ENCODE results near the gene RGS3. TPM values are rescaled to one million over a fixed set of nuclear protein-coding genes. Genes with fewer than 3 reads are reported as not detected.

The RGS3 gene
- total RNA-seq, 1 donor from 2014 or later, result 138 TPM

GRCh38 chr9:113573046-113573958, 109.8 kb downstream of the RGS3 start:
- DNase-seq (peak; percentile 37), ATAC-seq (ENCODE audit: poor library complexity) (peak; percentile 63)
- intact Hi-C loops (cut with DNase I), result no loop called here

GRCh38 chr9:113573959-113574352, 110.4 kb downstream of the RGS3 start:
- ATAC-seq (ENCODE audit: poor library complexity) (no peak), DNase-seq (no peak)
- intact Hi-C loops (cut with DNase I), result no loop called here

GRCh38 chr9:113574441-113575262, 111.1 kb downstream of the RGS3 start:
- intact Hi-C loops (cut with DNase I), result loop anchor here (5.0 kb wide), 1 partner anchor 67 kb away; no protein-coding TSS in a partner anchor
- DNase-seq (peak; percentile 20), ATAC-seq (ENCODE audit: poor library complexity) (no peak)

- ATAC-seq (ENCODE audit: poor library complexity) (no peak), DNase-seq (peak; percentile 72)
- intact Hi-C loops (cut with DNase I), result loop anchor here (5.0 kb wide), 1 partner anchor 70 kb away; no protein-coding TSS in a partner anchor
Observed at GRCh38 chr9:113577525-113578261, 114.2 kb downstream of the RGS3 start.

GRCh38 chr9:113578279-113578865, 114.8 kb downstream of the RGS3 start:
- intact Hi-C loops (cut with DNase I), result loop anchor here (5.0 kb wide), 1 partner anchor 71 kb away; no protein-coding TSS in a partner anchor
- ATAC-seq (ENCODE audit: poor library complexity) (no peak), DNase-seq (no peak)

DNA sequence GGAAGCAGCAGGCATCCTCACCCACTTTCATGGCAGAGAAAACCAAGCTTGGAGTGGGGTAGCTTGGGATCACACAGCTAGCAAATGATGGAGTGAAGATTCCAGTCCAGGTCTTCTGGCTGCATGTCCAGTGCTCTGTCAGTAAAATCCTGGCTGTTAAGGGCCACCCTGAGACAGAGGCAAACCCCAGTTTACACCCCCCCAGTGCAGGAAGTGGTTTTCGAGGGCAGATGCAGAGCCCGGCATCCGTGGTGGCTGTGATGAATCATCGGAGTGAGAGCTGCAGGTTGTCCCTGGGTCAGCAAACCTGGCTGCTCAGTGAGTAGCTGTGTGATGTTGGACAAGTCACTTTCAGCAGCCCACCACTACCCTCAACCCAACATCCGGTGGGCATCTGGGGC, 115.4 kb downstream of the RGS3 start:
- DNase-seq, result peak; percentile 66
- ATAC-seq (ENCODE audit: poor library complexity), result no peak
- intact Hi-C loops (cut with DNase I), result loop anchor here (5.0 kb wide), 1 partner anchor 72 kb away; no protein-coding TSS in a partner anchor

DNA sequence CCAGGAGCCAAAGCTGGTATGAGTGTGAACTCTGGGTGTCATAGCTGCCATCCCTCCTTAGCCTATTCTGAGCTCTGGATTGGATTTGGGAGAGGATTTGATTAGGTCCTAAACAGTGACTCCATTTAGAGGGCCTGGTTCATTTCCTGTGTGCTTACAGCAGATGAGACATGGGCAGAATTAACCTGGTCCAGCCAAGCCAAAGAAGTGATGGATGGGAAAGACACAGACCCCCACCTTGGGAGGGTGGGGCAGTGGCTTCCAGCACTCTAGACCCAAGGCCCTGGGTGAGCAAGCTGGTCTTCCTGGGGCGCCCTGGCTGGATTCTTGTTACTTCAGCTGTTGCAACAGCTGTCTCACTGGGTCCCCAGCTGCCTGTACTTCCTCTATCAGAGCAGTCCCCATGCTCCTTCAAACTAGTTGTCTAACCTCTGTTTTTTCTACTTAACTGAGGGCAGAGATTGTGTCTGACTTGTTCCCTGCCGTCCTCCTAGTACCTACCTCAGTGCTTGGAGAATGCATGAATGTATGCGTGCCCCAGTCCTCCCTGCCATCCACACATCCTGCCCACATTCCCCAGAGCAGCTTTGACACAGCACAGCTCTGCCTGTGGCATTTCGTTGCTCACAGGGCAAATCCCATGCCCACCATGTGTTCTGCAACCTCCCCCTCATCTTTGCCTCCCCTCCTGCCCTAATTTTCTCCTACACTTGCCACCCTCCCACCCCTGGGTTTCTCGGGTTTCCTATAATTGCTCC, 115.9 kb downstream of the RGS3 start:
- DNase-seq (peak; percentile 77), ATAC-seq (ENCODE audit: poor library complexity) (peak; percentile 13)
- intact Hi-C loops (cut with DNase I), result loop anchor here (5.0 kb wide), 1 partner anchor 72 kb away; no protein-coding TSS in a partner anchor

- intact Hi-C loops (cut with DNase I), result no loop called here
- ATAC-seq (ENCODE audit: poor library complexity), result peak; percentile 61
- DNase-seq, result peak; percentile 90
Observed at GRCh38 chr9:113580041-113580953, 116.8 kb downstream of the RGS3 start.

- DNase-seq (no peak), ATAC-seq (ENCODE audit: poor library complexity) (peak; percentile 6)
- intact Hi-C loops (cut with DNase I), result no loop called here
Observed at GRCh38 chr9:113580954-113581311, 117.4 kb downstream of the RGS3 start.

DNA sequence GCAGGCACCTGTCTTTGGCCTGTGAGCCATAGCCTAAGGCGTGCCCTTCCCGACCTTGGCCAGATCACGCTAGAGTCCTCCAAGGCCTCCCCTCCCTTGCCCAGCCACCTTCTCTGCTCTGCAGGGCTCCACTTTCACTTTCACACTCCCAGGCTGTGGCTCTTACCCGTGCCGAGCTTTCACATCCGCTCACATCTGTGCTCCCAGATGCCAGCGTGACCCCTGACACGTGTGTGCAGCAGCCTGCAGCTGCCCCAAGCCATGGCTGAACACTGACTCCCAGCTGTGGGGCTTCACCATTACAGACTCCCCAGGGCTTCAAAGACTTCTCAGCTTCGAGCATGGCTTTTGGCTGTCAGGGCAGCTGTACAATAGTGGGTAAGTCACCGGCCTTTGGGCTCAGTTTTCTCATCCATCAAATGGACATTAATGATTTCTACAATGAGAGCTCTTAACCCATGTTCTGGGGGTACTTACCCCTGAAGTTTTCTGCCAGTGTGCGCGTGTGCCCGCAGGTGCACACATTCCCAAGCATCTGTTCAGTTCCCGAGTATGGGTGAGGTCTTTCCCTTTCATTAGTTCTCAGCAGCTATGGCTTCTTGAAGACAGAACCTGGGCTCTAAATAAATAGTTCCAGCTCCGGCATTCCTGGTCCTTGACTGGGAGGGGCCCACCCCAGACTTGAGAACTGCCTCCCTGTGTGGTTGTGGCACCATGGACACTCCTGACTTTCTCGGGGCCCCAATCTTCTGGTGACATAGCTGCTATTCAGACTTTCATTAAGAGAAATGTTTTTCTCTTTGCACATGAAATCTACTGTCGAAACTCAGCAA, 118.6 kb downstream of the RGS3 start:
- ATAC-seq (ENCODE audit: poor library complexity), result peak; percentile 73
- intact Hi-C loops (cut with DNase I), result no loop called here
- peak; percentile 86 for DNase-seq

GRCh38 chr9:113582698-113583200, 119.2 kb downstream of the RGS3 start:
- intact Hi-C loops (cut with DNase I), result no loop called here
- DNase-seq (no peak), ATAC-seq (ENCODE audit: poor library complexity) (no peak)

GRCh38 chr9:113583511-113584427, 120.2 kb downstream of the RGS3 start:
- ATAC-seq (ENCODE audit: poor library complexity), result no peak
- intact Hi-C loops (cut with DNase I), result no loop called here
- no peak for DNase-seq

- ATAC-seq (ENCODE audit: poor library complexity), result no peak
- intact Hi-C loops (cut with DNase I), result no loop called here
- DNase-seq, result no peak
Observed at GRCh38 chr9:113584428-113585084, 121.0 kb downstream of the RGS3 start.

GRCh38 chr9:113585085-113585442, 121.5 kb downstream of the RGS3 start:
- intact Hi-C loops (cut with DNase I), result no loop called here
- DNase-seq (no peak), ATAC-seq (ENCODE audit: poor library complexity) (no peak)
